ENCODE results near the gene CCDC57.

The CCDC57 gene

DNA sequence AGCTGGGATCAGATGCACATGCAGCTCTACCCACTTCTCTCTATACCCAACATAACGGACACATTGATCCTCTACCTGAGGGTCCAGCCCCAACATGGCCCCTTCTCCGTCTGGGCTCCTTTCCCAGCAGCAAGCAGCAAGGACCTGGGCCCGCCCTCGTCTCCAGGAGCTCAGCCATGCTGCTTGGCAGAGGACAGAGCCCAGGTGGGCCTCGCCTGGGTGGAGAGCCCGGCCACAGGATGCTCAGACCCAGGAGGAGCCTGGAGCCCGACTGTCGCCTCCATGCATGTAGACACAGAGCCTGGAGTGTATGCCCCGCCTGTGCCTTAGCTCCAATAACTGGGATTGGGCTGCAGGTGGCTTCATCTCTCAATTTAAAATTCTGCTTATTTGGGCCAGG, 57.0 kb downstream of the CCDC57 start:
- TF ChIP-seq, protein P1, sequence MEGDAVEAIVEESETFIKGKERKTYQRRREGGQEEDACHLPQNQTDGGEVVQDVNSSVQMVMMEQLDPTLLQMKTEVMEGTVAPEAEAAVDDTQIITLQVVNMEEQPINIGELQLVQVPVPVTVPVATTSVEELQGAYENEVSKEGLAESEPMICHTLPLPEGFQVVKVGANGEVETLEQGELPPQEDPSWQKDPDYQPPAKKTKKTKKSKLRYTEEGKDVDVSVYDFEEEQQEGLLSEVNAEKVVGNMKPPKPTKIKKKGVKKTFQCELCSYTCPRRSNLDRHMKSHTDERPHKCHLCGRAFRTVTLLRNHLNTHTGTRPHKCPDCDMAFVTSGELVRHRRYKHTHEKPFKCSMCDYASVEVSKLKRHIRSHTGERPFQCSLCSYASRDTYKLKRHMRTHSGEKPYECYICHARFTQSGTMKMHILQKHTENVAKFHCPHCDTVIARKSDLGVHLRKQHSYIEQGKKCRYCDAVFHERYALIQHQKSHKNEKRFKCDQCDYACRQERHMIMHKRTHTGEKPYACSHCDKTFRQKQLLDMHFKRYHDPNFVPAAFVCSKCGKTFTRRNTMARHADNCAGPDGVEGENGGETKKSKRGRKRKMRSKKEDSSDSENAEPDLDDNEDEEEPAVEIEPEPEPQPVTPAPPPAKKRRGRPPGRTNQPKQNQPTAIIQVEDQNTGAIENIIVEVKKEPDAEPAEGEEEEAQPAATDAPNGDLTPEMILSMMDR (conservative IDR thresholded peaks at IDR 0.05; ENCODE audit: control insufficient read depth, insufficient read depth, low read depth, low read length), result no peak
- no peak for DNase-seq (ENCODE audit: low read depth)
- H3K4me3 ChIP-seq (ENCODE audit: control insufficient read depth, low read depth, low read length), result no peak overlapping the region

DNA sequence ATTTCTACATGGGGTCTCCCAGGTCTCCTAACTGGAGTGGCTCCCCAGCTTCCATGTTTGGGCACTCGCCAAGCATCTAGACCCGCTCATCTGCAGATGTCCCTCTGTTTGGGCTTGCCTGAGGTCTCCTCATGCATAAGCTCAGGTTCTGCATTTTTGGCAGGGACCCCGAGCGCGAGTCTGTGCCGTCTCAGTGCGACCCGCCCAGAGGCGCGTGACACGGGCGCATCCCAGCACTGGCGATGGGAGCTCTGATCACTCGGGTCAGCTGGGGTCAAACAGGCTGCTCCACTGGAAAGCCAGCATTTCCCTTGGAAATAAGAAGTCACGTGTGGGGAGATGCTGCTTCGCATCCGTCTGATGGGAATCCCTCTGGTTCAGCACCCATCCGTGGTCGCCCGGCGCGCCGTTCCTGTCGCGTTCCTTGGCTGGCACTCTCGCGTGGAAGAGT, 57.7 kb downstream of the CCDC57 start:
- no peak for DNase-seq (ENCODE audit: low read depth)
- H3K4me3 ChIP-seq (ENCODE audit: control insufficient read depth, low read depth, low read length), result no peak overlapping the region
- TF ChIP-seq, protein P1 (conservative IDR thresholded peaks at IDR 0.05; ENCODE audit: control insufficient read depth, insufficient read depth, low read depth, low read length), result no peak

DNA sequence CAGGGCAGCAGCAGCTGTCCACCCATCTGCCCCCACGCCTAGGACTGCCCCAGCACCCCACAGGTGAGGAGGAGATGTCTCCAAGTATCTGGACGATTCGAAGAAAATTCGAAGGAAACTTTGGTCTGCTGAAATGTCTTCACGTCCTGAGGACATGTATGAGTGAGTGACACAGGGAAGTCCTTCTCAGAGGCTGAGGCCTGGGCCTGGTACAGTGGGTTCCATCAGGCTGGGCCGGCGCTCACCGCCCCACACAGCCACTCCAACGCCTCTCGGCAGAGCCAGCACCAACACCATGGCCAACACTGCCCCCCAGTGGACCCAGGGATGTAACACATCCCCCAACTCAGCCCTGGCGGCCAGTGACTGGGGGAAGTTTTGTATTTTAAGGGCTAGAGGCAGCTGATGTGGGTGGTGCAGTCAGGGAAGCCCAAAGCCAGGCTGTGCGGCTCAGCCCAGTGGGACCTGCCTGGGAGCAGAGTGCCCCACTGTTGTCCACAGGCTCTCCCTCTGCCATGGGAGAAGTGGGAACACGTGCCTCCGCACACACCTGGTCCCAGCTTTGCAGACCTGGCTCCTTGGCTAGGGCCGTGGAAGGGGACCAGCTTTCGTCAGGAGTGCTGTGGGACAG, 58.8 kb downstream of the CCDC57 start:
- DNase-seq (ENCODE audit: low read depth), result peak; percentile 69
- TF ChIP-seq, protein P1 (conservative IDR thresholded peaks at IDR 0.05; ENCODE audit: control insufficient read depth, insufficient read depth, low read depth, low read length), result peak; percentile 88
- H3K4me3 ChIP-seq (ENCODE audit: control insufficient read depth, low read depth, low read length), result no peak overlapping the region

DNA sequence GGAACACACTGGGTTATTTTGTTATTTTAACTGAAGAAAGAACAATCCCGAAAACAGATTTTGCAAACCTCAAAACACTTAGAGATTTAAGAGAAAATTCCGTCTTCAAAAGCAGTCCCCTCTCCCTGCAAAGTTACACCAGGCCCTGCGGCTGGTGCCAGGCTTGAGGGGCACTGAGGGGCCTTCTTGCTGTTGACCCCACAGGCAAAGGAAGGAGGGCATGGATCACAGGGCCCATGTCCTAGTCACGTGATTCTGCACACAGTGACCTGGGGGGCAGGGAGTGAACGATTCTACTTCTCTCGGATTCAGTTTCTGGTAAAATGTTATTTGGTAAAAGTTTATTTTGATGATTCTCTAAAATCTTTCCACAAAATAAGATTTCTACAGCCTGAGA, 59.3 kb downstream of the CCDC57 start:
- DNase-seq (ENCODE audit: low read depth), result no peak
- TF ChIP-seq, protein P1 (conservative IDR thresholded peaks at IDR 0.05; ENCODE audit: control insufficient read depth, insufficient read depth, low read depth, low read length), result no peak
- no peak overlapping the region for H3K4me3 ChIP-seq (ENCODE audit: control insufficient read depth, low read depth, low read length)

DNA sequence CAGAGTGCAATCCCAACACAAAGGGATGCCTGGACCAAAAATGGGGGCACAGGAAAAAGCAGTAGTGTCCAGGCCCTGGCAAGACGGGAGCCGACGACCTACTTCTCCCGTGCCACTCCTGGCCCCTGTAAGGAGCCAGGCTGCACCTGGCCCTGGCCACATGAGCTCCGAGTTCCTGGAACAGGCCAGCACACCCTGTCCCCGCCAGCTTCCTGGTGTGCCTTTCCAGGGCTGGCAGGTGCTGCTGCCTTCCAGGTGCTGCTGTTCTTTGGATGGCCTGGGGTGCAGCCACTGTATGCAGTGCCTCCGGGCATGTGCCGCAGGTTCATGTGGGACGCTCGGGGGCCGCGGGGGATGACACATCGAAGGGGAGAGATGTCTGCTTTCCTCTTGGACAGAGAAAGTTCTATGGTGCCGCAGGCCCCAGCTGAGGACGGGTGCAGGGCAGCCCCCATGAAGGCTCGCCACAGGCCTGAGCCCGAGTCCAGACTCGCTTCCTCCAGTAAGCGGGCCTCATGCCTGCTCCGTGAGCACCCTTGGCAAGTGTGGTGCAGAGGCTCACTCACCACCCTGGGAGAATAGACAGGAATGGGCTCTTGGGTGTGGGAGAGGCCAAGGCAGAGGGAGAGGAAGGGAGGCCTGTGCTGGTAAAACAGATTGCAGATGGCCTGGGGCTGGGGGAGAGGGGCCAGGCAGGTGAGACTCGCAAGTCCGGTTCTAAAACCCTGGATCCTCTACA, 59.9 kb downstream of the CCDC57 start:
- TF ChIP-seq, protein P1 (conservative IDR thresholded peaks at IDR 0.05; ENCODE audit: control insufficient read depth, insufficient read depth, low read depth, low read length), result no peak
- no peak overlapping the region for H3K4me3 ChIP-seq (ENCODE audit: control insufficient read depth, low read depth, low read length)
- no peak for DNase-seq (ENCODE audit: low read depth)

DNA sequence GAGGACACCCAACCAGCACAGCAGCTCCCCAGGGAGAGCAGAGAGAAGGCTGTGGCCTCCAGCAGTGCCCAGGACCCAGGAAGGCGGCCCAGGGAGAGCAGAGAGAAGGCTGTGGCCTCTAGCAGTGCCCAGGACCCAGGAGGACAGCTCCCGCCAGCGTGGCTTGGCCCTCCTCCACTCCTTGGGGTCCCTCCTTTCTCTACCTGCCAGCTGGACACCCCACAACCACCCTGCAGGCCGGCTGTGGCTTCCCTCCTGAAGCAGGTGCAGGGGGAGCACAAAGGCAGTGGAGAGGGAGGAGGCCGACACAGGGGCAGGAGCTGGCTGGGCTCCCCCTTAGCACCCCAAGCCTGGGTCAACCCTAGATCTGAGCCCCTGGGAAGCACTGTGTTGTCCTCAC, 60.5 kb downstream of the CCDC57 start:
- no peak for DNase-seq (ENCODE audit: low read depth)
- TF ChIP-seq, protein P1 (conservative IDR thresholded peaks at IDR 0.05; ENCODE audit: control insufficient read depth, insufficient read depth, low read depth, low read length), result no peak
- no peak overlapping the region for H3K4me3 ChIP-seq (ENCODE audit: control insufficient read depth, low read depth, low read length)

All from fibroblast of mammary gland (primary cell).